DMS114 treated with DMSO at 0.1 percent for 48 hours (cell line): ENCODE results near the gene SP100.
"Not testable (repeated sequence)": the region's sequence is repeated elsewhere in the genome, so short reads cannot be mapped to it uniquely, and the experiment has no call there.

ENCODE experiments used
- DNase-seq: peaks from one replicate; lab custom pipeline; 2025; ENCODE audit not compliant: unreplicated experiment; lab: John Stamatoyannopoulos, UW

Gene SP100

GRCh38 chr2:230457073-230457768, 41.2 kb downstream of the SP100 start:
- DNase-seq = no peak

DNA sequence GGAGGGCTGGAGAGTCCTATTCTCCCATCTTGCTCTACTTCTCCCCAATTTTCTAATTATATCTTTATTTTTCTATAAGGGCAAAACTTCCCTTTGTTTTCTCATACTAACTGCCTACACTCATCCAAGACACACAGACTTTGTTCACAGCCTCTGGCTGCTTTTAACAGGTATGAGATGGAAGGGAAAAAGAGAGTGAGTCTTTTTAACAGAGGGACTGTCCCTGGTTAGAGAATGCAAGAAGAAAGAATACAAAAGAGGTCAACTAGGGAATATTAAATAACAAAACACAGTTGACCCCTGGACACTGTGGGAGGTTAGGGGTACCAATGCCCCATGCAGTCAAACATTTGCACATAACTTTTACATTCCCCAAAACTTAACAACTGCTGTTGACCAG, 41.8 kb downstream of the SP100 start:
- no peak for DNase-seq

- DNase-seq = no peak
Measured at GRCh38 chr2:230459216-230459615, 43.2 kb downstream of the SP100 start.

GRCh38 chr2:230471074-230471473, 55.1 kb downstream of the SP100 start:
- no peak for DNase-seq

GRCh38 chr2:230472621-230473018, 56.6 kb downstream of the SP100 start:
- DNase-seq = no peak

- no peak for DNase-seq
Measured at GRCh38 chr2:230473378-230473777, 57.4 kb downstream of the SP100 start.

DNA sequence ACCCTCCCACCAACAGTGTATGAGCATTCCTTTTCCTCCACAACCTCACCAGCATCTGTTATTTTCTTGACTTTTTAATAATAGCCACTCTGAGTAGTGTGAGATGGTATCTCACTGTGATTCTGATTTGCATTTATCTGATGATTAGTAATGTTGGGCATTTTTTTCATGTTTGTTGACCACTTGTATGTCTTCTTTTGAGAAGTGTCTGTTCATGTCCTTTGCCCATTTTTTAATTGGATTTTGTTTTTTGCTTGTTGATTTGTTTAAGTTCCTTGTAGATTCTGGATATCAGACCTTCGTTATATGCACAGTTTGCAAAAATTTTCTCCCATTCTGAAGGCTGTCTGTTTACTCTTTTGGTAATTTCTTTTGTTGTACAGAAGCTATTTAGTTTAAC, 59.1 kb downstream of the SP100 start:
- DNase-seq = no peak

- DNase-seq = no peak
Measured at GRCh38 chr2:230485801-230486341, 69.9 kb downstream of the SP100 start.

DNA sequence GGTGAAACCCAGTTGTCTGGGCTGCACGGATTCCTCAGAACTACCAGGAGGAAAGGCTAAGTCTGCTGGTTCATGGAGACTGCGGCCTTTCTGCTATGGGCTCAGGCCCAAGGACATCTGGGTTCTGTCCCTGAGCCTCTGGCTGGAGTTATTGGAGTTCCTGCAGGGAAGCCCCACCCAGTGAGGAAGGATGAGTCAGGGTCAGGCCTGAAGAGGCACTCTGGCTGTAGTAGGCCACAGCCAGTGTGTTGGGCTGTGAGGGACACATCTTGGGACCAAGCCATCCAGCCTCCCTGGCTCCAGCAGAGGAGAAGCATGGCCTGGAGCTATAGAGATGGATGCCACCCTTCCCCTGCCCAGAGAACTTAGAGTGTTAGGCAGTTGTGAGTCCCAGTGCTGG, 75.2 kb downstream of the SP100 start:
- DNase-seq = not testable (repeated sequence)

DNA sequence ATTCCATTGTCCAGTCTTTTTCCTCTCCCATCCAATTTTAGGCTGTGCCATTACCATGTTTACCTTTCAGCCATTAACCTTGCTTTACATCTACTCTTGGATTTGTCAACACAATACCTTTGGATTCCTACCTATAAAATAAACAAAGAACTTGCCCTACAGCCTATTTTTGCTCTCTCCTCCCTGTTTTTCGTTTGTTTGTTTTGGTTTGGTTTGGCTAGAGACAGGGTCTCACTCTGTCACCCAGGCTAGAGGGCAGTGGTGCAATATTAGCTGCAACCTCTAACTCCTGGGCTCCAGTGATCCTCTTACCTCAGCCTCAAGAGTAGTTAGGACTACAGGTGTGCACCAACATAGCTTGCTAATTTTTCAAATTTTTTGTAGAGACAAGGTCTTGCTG, 76.1 kb downstream of the SP100 start:
- no peak for DNase-seq

- no peak for DNase-seq
Measured at GRCh38 chr2:230494980-230495379, 79.0 kb downstream of the SP100 start.

GRCh38 chr2:230496891-230497290, 80.9 kb downstream of the SP100 start:
- no peak for DNase-seq

DNA sequence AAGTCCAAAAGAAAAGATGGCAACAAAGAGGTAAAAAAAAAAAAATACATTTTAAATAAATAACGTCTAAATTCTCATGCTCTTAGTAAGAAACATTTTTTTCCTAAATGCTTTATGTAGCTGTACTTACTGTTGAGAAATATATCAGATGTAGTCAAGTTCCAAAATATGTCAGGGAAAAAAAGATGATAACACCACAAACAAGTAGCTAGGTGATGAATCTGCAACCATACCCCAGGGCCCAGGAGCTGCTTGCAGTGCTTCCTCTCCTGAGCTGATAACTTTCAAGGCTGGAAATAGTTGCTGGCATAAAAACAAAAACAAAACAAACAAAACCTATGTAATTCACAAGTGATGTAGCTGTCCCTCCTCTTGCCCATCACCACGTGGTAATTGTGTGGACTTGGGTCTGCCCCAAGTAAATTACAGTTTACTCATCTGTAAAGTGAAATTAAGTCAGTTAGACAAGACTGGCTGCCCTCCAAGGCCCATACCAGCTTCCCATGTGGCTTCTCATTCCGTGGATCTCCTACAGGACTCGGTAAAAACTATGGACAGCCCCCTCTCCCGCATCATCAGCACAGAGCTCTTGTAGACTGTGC, 82.6 kb downstream of the SP100 start:
- DNase-seq = no peak

DNA sequence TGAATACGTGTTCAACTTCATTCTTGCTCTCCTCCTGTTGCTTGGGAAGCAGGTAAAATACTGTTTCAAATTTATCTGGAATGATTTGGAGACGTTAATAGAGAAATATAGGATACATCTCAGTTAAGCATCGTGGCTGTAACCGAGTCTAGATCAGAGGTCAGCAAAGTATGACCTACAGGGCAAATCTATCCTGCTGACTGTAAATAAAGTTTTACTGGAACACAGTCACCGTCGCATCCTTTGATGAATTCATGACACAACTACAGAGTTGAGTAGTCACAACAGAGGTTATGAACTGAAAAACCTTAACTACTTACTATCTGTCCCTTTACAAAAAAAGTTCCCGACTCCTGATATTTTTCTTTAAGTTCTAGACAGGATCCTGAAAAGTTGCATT, 86.6 kb downstream of the SP100 start:
- DNase-seq = no peak

DNA sequence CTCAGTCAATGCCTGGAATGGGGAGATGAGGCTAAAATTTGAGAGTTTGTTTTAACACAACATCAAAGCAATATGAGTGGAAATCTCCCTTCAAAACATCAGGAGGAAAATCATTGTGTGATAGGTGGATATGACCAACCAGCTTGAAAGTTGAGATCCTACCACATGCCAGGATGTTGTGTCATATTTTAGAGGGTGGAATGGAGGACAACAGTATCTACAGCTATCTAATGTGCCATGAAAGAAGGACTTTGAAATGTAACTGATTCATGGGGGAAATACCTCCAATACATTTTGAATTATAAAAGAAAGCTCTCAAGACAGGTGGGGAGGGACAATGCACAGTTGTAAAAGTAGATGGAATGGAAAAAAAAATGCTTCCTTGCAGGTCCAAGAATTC, 87.8 kb downstream of the SP100 start:
- DNase-seq = no peak

DNA sequence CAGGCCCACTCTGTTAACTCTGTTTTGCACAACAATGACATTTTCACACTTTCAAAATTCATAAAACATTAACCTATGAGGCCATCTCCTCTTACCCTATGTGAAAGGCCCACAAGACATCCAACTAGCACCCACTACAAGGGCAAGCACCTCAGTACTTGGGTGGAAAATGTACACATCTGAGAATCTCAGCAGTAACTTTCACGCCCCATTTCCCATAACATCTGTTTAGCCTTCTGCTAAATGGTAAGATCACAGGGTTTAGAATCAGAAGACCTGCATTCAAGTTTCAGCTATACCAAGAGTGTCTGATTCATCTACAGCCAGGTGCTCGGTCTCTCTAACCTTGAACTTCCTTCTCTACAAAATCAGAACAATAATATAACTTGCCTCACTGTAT, 89.2 kb downstream of the SP100 start:
- no peak for DNase-seq

- no peak for DNase-seq
Measured at GRCh38 chr2:230512955-230513748, 97.2 kb downstream of the SP100 start.

DNA sequence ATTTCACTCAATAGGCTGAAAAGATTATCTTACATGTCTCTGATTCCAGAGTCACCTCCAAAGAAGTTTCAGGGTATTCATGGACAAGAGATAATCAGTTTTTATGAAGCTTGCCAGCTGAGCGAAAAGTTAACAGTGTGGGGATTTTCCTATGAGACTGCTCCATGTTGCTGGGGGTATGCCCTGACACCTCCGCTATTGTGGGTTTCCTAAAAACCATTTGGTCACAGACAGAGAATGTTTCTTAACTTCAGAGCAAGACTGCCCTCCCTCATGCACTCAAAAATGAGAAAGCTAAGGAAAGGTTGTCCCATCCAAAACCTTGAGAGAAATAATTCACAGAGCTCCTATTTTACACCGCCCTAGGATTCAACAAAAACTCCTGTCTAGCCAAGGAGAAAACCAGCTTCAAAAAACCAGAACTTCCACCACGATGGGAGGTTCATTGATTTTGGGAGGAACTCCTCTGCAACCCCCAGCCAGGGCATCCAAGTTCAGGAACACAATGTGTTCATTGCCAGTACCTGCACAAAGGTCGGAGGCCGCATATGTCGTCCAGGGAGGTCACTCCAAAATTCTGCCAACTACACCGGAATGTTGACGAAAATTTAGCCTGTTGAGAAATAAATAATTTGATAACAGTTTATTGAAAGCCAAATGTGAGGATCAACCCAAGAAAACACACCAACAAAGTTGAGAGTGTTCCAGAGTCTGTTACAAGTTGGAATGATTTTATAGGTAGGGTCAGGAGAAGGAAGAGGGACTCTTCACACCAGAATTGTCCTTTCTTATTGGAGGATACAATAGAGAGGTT, 104.3 kb downstream of the SP100 start:
- DNase-seq = no peak

- no peak for DNase-seq
Measured at GRCh38 chr2:230520875-230521155, 104.8 kb downstream of the SP100 start.

- no peak for DNase-seq
Measured at GRCh38 chr2:230521386-230521785, 105.4 kb downstream of the SP100 start.

DNA sequence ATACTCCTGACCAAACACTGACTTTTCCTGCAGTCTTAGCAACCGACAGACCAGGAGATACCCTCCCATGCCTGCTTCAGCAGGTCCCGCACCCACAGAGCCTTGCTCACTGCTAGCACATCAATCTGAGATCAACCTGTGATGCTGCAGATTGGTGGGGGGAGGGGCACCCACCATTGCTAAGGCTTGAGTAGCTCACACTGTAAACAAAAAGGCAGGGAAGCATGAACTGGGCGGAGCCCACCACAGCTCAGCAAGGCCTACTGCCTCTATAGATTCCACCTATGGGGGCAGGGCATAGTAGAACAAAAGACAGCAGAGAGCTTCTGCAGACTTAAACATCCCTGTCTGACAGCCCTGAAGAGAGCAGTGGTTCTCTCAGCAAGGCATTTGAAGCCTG, 109.7 kb downstream of the SP100 start:
- DNase-seq = no peak
